DND-41 (cell line): Measurements from ENCODE around the gene EML6.

ENCODE experiments used
- EZH2 ChIP-seq: IDR thresholded peaks from 3 replicates; pipeline ENCODE4 v1.6.1; 2012; ENCODE audit warnings: borderline replicate concordance, low read depth, mild to moderate bottlenecking, moderate library complexity, low read length, inconsistent platforms; ENCODE audit not compliant: severe bottlenecking
- TF ChIP-seq, protein P1 (sequence below): IDR thresholded peaks from 2 replicates; pipeline ENCODE4 v1.5.1; 2012; ENCODE audit warnings: borderline replicate concordance, low read length, moderate library complexity, mild to moderate bottlenecking; ENCODE audit not compliant: poor library complexity, severe bottlenecking; ENCODE audit errors: extremely low read depth

DNA sequence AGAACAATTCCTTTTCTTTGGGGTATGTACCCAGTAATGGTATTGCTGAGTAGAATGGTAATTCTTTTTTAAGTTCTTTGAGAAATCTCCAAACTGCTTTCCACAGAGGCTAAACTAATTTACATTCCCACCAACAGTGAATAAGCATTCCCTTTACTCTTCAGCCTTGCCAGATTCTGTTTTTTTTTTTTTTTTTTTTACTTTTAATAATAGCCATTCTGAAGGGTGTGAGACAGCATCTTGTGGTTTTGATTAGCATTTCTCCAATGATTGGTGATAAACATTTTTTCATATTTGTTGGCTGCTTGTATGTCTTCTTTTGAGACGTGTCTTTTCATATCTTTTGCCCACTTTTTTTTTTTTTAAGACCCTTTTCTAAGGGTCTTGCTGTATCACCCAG, 189.4 kb downstream of the EML6 start:
- TF ChIP-seq, protein P1, sequence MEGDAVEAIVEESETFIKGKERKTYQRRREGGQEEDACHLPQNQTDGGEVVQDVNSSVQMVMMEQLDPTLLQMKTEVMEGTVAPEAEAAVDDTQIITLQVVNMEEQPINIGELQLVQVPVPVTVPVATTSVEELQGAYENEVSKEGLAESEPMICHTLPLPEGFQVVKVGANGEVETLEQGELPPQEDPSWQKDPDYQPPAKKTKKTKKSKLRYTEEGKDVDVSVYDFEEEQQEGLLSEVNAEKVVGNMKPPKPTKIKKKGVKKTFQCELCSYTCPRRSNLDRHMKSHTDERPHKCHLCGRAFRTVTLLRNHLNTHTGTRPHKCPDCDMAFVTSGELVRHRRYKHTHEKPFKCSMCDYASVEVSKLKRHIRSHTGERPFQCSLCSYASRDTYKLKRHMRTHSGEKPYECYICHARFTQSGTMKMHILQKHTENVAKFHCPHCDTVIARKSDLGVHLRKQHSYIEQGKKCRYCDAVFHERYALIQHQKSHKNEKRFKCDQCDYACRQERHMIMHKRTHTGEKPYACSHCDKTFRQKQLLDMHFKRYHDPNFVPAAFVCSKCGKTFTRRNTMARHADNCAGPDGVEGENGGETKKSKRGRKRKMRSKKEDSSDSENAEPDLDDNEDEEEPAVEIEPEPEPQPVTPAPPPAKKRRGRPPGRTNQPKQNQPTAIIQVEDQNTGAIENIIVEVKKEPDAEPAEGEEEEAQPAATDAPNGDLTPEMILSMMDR, result no peak
- TF ChIP-seq EZH2, result no peak
